ENCODE results near the gene PPP1R37.

Gene PPP1R37

GRCh38 chr19:45071545-45071938 lies 21.4 kb upstream of the PPP1R37 start:
- Histone ChIP-seq H3K9me2 (replicated peaks; ENCODE audit: control insufficient read depth, low read length) (no peaks in the 10 kb centered on the region), H3K27me3 (ENCODE audit: control insufficient read depth, low read length) (no peaks in the 10 kb centered on the region), H3K4me1 (ENCODE audit: control insufficient read depth, low read length) (peaks cover 50% of the 10 kb centered on the region), H3F3A (ENCODE audit: control insufficient read depth, insufficient read depth) (peaks cover 22% of the 10 kb centered on the region), H3K27ac (ENCODE audit: low read depth, low read length) (no peak overlapping the region), H3K79me2 (ENCODE audit: control insufficient read depth, low read length) (peaks cover 64% of the 10 kb centered on the region), H3K4me3 (ENCODE audit: low read length) (no peak overlapping the region), H3K9me3 (ENCODE audit: control insufficient read depth, insufficient read depth, low read length) (no peaks in the 10 kb centered on the region), H3K4me2 (ENCODE audit: low read length) (0 out of 2 replicates have a peak overlapping the region, but pooled peaks have one; percentile 8), H3K36me3 (ENCODE audit: control insufficient read depth, low read length) (peaks cover 85% of the 10 kb centered on the region), H4K20me1 (ENCODE audit: control insufficient read depth, insufficient read depth, low read depth, low read length) (peaks cover 14% of the 10 kb centered on the region)
- no peak for TF ChIP-seq EZH2phosphoT487 (IDR thresholded peaks at IDR 0.05; ENCODE audit: borderline replicate concordance, low read length)
- TF ChIP-seq CTCF (IDR thresholded peaks at IDR 0.05; ENCODE audit: low read depth, low read length, poor library complexity, severe bottlenecking): no peak

GRCh38 chr19:45071969-45072790 lies 20.8 kb upstream of the PPP1R37 start:
- no peak overlapping the region for H3K4me3 ChIP-seq (ENCODE audit: low read length)
- peaks cover 67% of the 10 kb centered on the region for H3K79me2 ChIP-seq (ENCODE audit: control insufficient read depth, low read length)
- no peaks in the 10 kb centered on the region for H3K9me2 ChIP-seq (replicated peaks; ENCODE audit: control insufficient read depth, low read length)
- H3K27ac ChIP-seq (ENCODE audit: low read depth, low read length): no peak overlapping the region; the same call in 1 of the 2 replicates
- no peak for TF ChIP-seq EZH2phosphoT487 (IDR thresholded peaks at IDR 0.05; ENCODE audit: borderline replicate concordance, low read length)
- H3K4me2 ChIP-seq (ENCODE audit: low read length): no peak overlapping the region
- no peaks in the 10 kb centered on the region for H3K9me3 ChIP-seq (ENCODE audit: control insufficient read depth, insufficient read depth, low read length)
- peaks cover 14% of the 10 kb centered on the region for H4K20me1 ChIP-seq (ENCODE audit: control insufficient read depth, insufficient read depth, low read depth, low read length)
- H3K27me3 ChIP-seq (ENCODE audit: control insufficient read depth, low read length): no peaks in the 10 kb centered on the region
- H3K36me3 ChIP-seq (ENCODE audit: control insufficient read depth, low read length): peaks cover 81% of the 10 kb centered on the region
- H3K4me1 ChIP-seq (ENCODE audit: control insufficient read depth, low read length): peaks cover 56% of the 10 kb centered on the region
- peaks cover 27% of the 10 kb centered on the region for H3F3A ChIP-seq (ENCODE audit: control insufficient read depth, insufficient read depth)

GRCh38 chr19:45074744-45075300 lies 18.2 kb upstream of the PPP1R37 start:
- Histone ChIP-seq H3F3A (ENCODE audit: control insufficient read depth, insufficient read depth) (peaks cover 35% of the 10 kb centered on the region), H3K4me3 (ENCODE audit: low read length) (peak overlapping the region; percentile 79), H3K4me2 (ENCODE audit: low read length) (peak overlapping the region; percentile 75), H3K79me2 (ENCODE audit: control insufficient read depth, low read length) (peaks cover 88% of the 10 kb centered on the region), H3K9me2 (replicated peaks; ENCODE audit: control insufficient read depth, low read length) (no peaks in the 10 kb centered on the region), H3K27ac (ENCODE audit: low read depth, low read length) (peak overlapping the region; percentile 70), H4K20me1 (ENCODE audit: control insufficient read depth, insufficient read depth, low read depth, low read length) (peaks cover 14% of the 10 kb centered on the region), H3K9me3 (ENCODE audit: control insufficient read depth, insufficient read depth, low read length) (no peaks in the 10 kb centered on the region), H3K36me3 (ENCODE audit: control insufficient read depth, low read length) (peaks cover 66% of the 10 kb centered on the region), H3K27me3 (ENCODE audit: control insufficient read depth, low read length) (no peaks in the 10 kb centered on the region), H3K4me1 (ENCODE audit: control insufficient read depth, low read length) (peaks cover 54% of the 10 kb centered on the region)
- TF ChIP-seq CTCF (IDR thresholded peaks at IDR 0.05; ENCODE audit: low read depth, low read length, poor library complexity, severe bottlenecking) (no peak), EZH2phosphoT487 (IDR thresholded peaks at IDR 0.05; ENCODE audit: borderline replicate concordance, low read length) (no peak)
